IMR-90 (cell line): ENCODE results near the gene MOB1B.

ENCODE experiments used
- CHD1 ChIP-seq: IDR thresholded peaks from 2 replicates; pipeline ENCODE4 v1.6.1; 2012; ENCODE audit warnings: low read depth, low read length, improper control_type of control experiment
- FOS ChIP-seq: fragments of 150-350 bp; IDR thresholded peaks from 2 replicates; pipeline ENCODE4 v1.6.1; 2016; ENCODE audit warnings: low read depth, low read length
- MAFK ChIP-seq: IDR thresholded peaks from 2 replicates; pipeline ENCODE4 v1.6.1; 2012; ENCODE audit warnings: low read depth, low read length, improper control_type of control experiment
- MXI1 ChIP-seq: IDR thresholded peaks from 2 replicates; pipeline ENCODE4 v1.6.1; 2012; ENCODE audit warnings: low read depth, mild to moderate bottlenecking, low read length, moderate library complexity, borderline replicate concordance
- POLR2A ChIP-seq: IDR thresholded peaks from 2 replicates; pipeline ENCODE4 v1.6.1; 2012; ENCODE audit warnings: mild to moderate bottlenecking, low read depth, low read length
- RAD21 ChIP-seq: IDR thresholded peaks from 2 replicates; pipeline ENCODE4 v1.6.1; 2012; ENCODE audit warnings: low read length, improper control_type of control experiment
- RCOR1 ChIP-seq: IDR thresholded peaks from 2 replicates; pipeline ENCODE4 v1.6.1; 2012; ENCODE audit warnings: mild to moderate bottlenecking, low read length, improper control_type of control experiment; ENCODE audit not compliant: insufficient replicate concordance
- RFX5 ChIP-seq: IDR thresholded peaks from 2 replicates; pipeline ENCODE4 v1.8.0; 2012; ENCODE audit warnings: low read depth, mild to moderate bottlenecking, low read length, moderate library complexity
- TF ChIP-seq, protein P1 (sequence below): conservative IDR thresholded peaks from 2 replicates; pipeline ENCODE4 v1.5.1; 2012; ENCODE audit warnings: mild to moderate bottlenecking, low read depth, low read length, improper control_type of control experiment
- TF ChIP-seq, protein P2 (sequence below): fragments of 150-350 bp; IDR thresholded peaks from 2 replicates; pipeline ENCODE4 v1.6.1; 2016; ENCODE audit warnings: low read depth, mild to moderate bottlenecking, low read length, moderate library complexity, borderline replicate concordance
- TF ChIP-seq, protein P3 (sequence below): fragments of 150-350 bp; IDR thresholded peaks from 2 replicates; pipeline ENCODE4 v1.6.1; 2017; ENCODE audit warnings: mild to moderate bottlenecking, antibody characterized with exemption, low read length, low read depth

DNA sequence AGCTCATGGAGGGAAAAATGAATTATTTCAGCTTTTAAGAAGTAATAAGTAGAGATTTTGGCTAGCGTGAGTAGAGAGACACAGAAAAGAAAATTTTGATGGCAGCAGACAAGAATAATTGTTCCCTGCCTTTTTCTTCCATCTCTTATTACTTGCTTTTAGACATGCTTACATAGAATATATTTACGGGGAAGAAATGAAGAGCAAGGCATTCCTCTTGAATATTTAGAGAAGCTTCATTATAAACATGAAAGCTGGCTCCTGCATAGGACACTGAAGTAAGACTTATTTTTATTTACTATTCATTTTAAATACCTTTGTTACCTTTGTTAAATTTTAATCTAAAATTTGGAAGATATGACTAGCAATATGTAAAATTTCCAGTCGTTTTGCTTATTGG is 123.5 kb downstream of the MOB1B start:
- TF ChIP-seq POLR2A (no peak), MXI1 (no peak), MAFK (no peak), RAD21 (no peak), CHD1 (no peak), RCOR1 (no peak), RFX5 (no peak), FOS (no peak)
- TF ChIP-seq, protein P1, sequence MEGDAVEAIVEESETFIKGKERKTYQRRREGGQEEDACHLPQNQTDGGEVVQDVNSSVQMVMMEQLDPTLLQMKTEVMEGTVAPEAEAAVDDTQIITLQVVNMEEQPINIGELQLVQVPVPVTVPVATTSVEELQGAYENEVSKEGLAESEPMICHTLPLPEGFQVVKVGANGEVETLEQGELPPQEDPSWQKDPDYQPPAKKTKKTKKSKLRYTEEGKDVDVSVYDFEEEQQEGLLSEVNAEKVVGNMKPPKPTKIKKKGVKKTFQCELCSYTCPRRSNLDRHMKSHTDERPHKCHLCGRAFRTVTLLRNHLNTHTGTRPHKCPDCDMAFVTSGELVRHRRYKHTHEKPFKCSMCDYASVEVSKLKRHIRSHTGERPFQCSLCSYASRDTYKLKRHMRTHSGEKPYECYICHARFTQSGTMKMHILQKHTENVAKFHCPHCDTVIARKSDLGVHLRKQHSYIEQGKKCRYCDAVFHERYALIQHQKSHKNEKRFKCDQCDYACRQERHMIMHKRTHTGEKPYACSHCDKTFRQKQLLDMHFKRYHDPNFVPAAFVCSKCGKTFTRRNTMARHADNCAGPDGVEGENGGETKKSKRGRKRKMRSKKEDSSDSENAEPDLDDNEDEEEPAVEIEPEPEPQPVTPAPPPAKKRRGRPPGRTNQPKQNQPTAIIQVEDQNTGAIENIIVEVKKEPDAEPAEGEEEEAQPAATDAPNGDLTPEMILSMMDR = no peak
- TF ChIP-seq, protein P2, sequence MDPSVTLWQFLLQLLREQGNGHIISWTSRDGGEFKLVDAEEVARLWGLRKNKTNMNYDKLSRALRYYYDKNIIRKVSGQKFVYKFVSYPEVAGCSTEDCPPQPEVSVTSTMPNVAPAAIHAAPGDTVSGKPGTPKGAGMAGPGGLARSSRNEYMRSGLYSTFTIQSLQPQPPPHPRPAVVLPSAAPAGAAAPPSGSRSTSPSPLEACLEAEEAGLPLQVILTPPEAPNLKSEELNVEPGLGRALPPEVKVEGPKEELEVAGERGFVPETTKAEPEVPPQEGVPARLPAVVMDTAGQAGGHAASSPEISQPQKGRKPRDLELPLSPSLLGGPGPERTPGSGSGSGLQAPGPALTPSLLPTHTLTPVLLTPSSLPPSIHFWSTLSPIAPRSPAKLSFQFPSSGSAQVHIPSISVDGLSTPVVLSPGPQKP = no peak
- TF ChIP-seq, protein P3, sequence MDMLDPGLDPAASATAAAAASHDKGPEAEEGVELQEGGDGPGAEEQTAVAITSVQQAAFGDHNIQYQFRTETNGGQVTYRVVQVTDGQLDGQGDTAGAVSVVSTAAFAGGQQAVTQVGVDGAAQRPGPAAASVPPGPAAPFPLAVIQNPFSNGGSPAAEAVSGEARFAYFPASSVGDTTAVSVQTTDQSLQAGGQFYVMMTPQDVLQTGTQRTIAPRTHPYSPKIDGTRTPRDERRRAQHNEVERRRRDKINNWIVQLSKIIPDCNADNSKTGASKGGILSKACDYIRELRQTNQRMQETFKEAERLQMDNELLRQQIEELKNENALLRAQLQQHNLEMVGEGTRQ = no peak
